Measurements from ENCODE around the gene BLM.
"Not testable (repeated sequence)": the region's sequence is repeated elsewhere in the genome, so short reads cannot be mapped to it uniquely, and the experiment has no call there.

The BLM gene

GRCh38 chr15:90683371-90683770 is 33.8 kb upstream of the BLM start:
- no peak for TF ChIP-seq CTCF (IDR thresholded peaks at IDR 0.05)
- no peak overlapping the region for H3K27ac Mint-ChIP-seq
- no peaks in the 10 kb centered on the region for H3K27me3 Mint-ChIP-seq (ENCODE audit: low read depth, poor library complexity)
- peaks cover 9% of the 10 kb centered on the region for H3K4me1 Mint-ChIP-seq
- DNase-seq, result no peak
- H3K4me3 Mint-ChIP-seq, result no peak overlapping the region
- no peaks in the 10 kb centered on the region for H3K36me3 Mint-ChIP-seq (ENCODE audit: low read depth)
- peaks cover 6% of the 10 kb centered on the region for H3K9me3 Mint-ChIP-seq

- Mint-ChIP-seq H3K9me3 (peaks cover 9% of the 10 kb centered on the region), H3K27ac (no peak overlapping the region), H3K27me3 (ENCODE audit: low read depth, poor library complexity) (no peaks in the 10 kb centered on the region), H3K36me3 (ENCODE audit: low read depth) (no peaks in the 10 kb centered on the region), H3K4me3 (no peak overlapping the region), H3K4me1 (peaks cover 9% of the 10 kb centered on the region)
- TF ChIP-seq CTCF (IDR thresholded peaks at IDR 0.05), result no peak
- no peak for DNase-seq
Observed at GRCh38 chr15:90683876-90684275, 33.3 kb upstream of the BLM start.

- DNase-seq, result no peak
- no peak for TF ChIP-seq CTCF (IDR thresholded peaks at IDR 0.05)
- H3K36me3 Mint-ChIP-seq (ENCODE audit: low read depth), result peaks cover 1% of the 10 kb centered on the region
- H3K4me3 Mint-ChIP-seq, result no peak overlapping the region
- peaks cover 13% of the 10 kb centered on the region for H3K9me3 Mint-ChIP-seq
- H3K27me3 Mint-ChIP-seq (ENCODE audit: low read depth, poor library complexity), result no peaks in the 10 kb centered on the region
- H3K27ac Mint-ChIP-seq, result no peak overlapping the region
- H3K4me1 Mint-ChIP-seq, result peaks cover 9% of the 10 kb centered on the region
Observed at GRCh38 chr15:90684281-90684680, 32.9 kb upstream of the BLM start.

GRCh38 chr15:90685591-90686434 is 31.3 kb upstream of the BLM start:
- peaks cover 4% of the 10 kb centered on the region for H3K36me3 Mint-ChIP-seq (ENCODE audit: low read depth)
- TF ChIP-seq CTCF (IDR thresholded peaks at IDR 0.05), result no peak
- H3K4me1 Mint-ChIP-seq, result peaks cover 9% of the 10 kb centered on the region
- H3K4me3 Mint-ChIP-seq, result no peak overlapping the region
- no peak overlapping the region for H3K27ac Mint-ChIP-seq
- no peaks in the 10 kb centered on the region for H3K27me3 Mint-ChIP-seq (ENCODE audit: low read depth, poor library complexity)
- no peak for DNase-seq
- peaks cover 16% of the 10 kb centered on the region for H3K9me3 Mint-ChIP-seq

- Mint-ChIP-seq H3K9me3 (peaks cover 16% of the 10 kb centered on the region), H3K4me3 (no peak overlapping the region), H3K27ac (peak overlapping the region; percentile 78), H3K27me3 (ENCODE audit: low read depth, poor library complexity) (no peaks in the 10 kb centered on the region), H3K4me1 (peaks cover 9% of the 10 kb centered on the region), H3K36me3 (ENCODE audit: low read depth) (peaks cover 4% of the 10 kb centered on the region)
- TF ChIP-seq CTCF (IDR thresholded peaks at IDR 0.05), result no peak
- no peak for DNase-seq
Observed at GRCh38 chr15:90686435-90687218, 30.5 kb upstream of the BLM start.

GRCh38 chr15:90689326-90689961 is 27.7 kb upstream of the BLM start:
- H3K4me3 Mint-ChIP-seq; H3K27ac Mint-ChIP-seq; H3K27me3 Mint-ChIP-seq (ENCODE audit: low read depth, poor library complexity); H3K4me1 Mint-ChIP-seq; H3K36me3 Mint-ChIP-seq (ENCODE audit: low read depth); DNase-seq: not testable (repeated sequence)
- peaks cover 16% of the 10 kb centered on the region for H3K9me3 Mint-ChIP-seq

Measured in nephron progenitor cell (in vitro differentiated cells).